GM18498 (cell line): ENCODE data around the gene HPCA.
"Not testable (repeated sequence)": the region's sequence is repeated elsewhere in the genome, so short reads cannot be mapped to it uniquely, and the experiment has no call there.

Experiments used
- ATAC-seq: cut with Tn5 transposase; IDR thresholded peaks from one replicate; pipeline ENCODE4 v1.9.1; 2021; ENCODE audit warnings: mild to moderate bottlenecking, moderate library complexity; ENCODE audit not compliant: unreplicated experiment

The HPCA gene

GRCh38 chr1:32900956-32901822 lies 14.9 kb downstream of the HPCA start, which contains the start of gene TMEM54:
Gene TMEM54, minus strand, starts transcription at chr1:32901389. Its CDS starts 151 bp downstream, at chr1:32901238.
- no peak for ATAC-seq

- ATAC-seq, result no peak
These were observed 15.7 kb downstream of the HPCA start for GRCh38 chr1:32901823-32902534.

GRCh38 chr1:32902535-32902920 lies 16.2 kb downstream of the HPCA start:
- no peak for ATAC-seq

GRCh38 chr1:32903991-32904785 lies 17.9 kb downstream of the HPCA start:
- ATAC-seq, result no peak

GRCh38 chr1:32904797-32905196 lies 18.5 kb downstream of the HPCA start:
- no peak for ATAC-seq

- ATAC-seq, result not testable (repeated sequence)
These were observed 19.3 kb downstream of the HPCA start for GRCh38 chr1:32905588-32905987.

- ATAC-seq, result no peak
These were observed 20.4 kb downstream of the HPCA start for GRCh38 chr1:32906654-32907053.

GRCh38 chr1:32907435-32907834 lies 21.1 kb downstream of the HPCA start:
- no peak for ATAC-seq

- ATAC-seq, result no peak
These were observed 24.0 kb downstream of the HPCA start for GRCh38 chr1:32910319-32910718.

- no peak for ATAC-seq
These were observed 29.7 kb downstream of the HPCA start for GRCh38 chr1:32915766-32916706.

- no peak for ATAC-seq
These were observed 31.2 kb downstream of the HPCA start for GRCh38 chr1:32917521-32917920.

GRCh38 chr1:32918179-32918578 lies 31.9 kb downstream of the HPCA start:
- ATAC-seq, result no peak

- no peak for ATAC-seq
These were observed 33.8 kb downstream of the HPCA start for GRCh38 chr1:32919811-32920733.

- no peak for ATAC-seq
These were observed 34.5 kb downstream of the HPCA start for GRCh38 chr1:32920833-32921232.

GRCh38 chr1:32924881-32925344 lies 38.6 kb downstream of the HPCA start:
- no peak for ATAC-seq

- no peak for ATAC-seq
These were observed 39.3 kb downstream of the HPCA start for GRCh38 chr1:32925403-32926162.

- no peak for ATAC-seq
These were observed 40.3 kb downstream of the HPCA start for GRCh38 chr1:32926562-32926961.

GRCh38 chr1:32927441-32927840 lies 41.1 kb downstream of the HPCA start:
- no peak for ATAC-seq
